ENCODE data around the gene VASN.

Gene VASN

DNA sequence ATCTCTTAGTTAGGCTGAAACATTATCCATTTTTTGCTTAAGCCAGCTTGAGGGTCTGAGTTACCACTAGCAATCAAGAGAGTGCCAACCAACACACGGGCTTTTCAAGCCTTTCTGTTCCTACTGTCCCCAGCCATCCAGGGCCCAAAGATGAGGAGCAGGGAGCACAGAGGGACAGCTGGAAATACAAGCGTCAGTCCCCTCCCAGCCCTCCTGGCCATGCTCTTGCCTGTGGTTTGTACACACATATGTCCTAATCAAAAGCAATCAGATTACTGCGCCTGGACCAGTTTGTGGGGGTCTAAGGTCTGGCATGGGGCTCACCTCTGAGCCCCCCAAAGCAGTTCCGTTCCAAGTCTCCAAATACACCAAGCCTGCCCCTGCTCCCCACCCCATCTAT, 41.2 kb downstream of the VASN start:
- Histone ChIP-seq H3K4me2 (ENCODE audit: insufficient read depth, low read length, poor library complexity, severe bottlenecking) (no peak overlapping the region), H3K9ac (ENCODE audit: low read depth, low read length, poor library complexity) (no peak overlapping the region), H3K4me1 (ENCODE audit: control insufficient read depth in 2 of 2, insufficient read depth in 1 of 2, low read depth in 1 of 2, low read length in 2 of 2) (peaks cover 8 to 16% of the 10 kb centered on the region in 2 donors), H3K14ac (ENCODE audit: low read length) (no peak overlapping the region), H3K23ac (ENCODE audit: low read depth, low read length, poor library complexity) (no peak overlapping the region), H2BK15ac (ENCODE audit: low read length) (no peak overlapping the region), H4K8ac (ENCODE audit: low read depth, low read length) (no peak overlapping the region), H2AFZ (ENCODE audit: low read length) (no peak overlapping the region), H3K79me1 (ENCODE audit: low read depth, low read length) (peaks cover 2% of the 10 kb centered on the region), H3K27ac (replicated peaks; ENCODE audit: low read length) (no peak overlapping the region), H2BK120ac (ENCODE audit: low read depth, low read length) (no peak overlapping the region), H2BK12ac (ENCODE audit: low read length) (no peak overlapping the region), H4K91ac (ENCODE audit: low read depth, low read length, poor library complexity) (no peak overlapping the region), H2BK5ac (ENCODE audit: low read length) (no peak overlapping the region), H3K27me3 (ENCODE audit: control insufficient read depth in 3 of 3, insufficient read depth in 3 of 3, low read depth in 1 of 3, low read length in 3 of 3) (peaks cover 0 to 6% (median 0%) of the 10 kb centered on the region in 3 experiments), H3K4ac (ENCODE audit: low read length) (no peak overlapping the region), H3K9me3 (replicated peaks in 1 of 2; ENCODE audit: control insufficient read depth in 2 of 2, insufficient read depth in 1 of 2, low read depth in 1 of 2, low read length in 2 of 2) (no peaks in the 10 kb centered on the region), H3K36me3 (replicated peaks in 1 of 2; ENCODE audit: control insufficient read depth in 2 of 2, insufficient read depth in 2 of 2, low read length in 2 of 2) (peaks cover 3 to 12% of the 10 kb centered on the region in 2 donors), H3K4me3 (ENCODE audit: low read length in 2 of 2) (no peak overlapping the region), H2AK5ac (ENCODE audit: low read depth, low read length) (no peak overlapping the region), H3K18ac (ENCODE audit: low read length) (no peak overlapping the region)
- no CpG with 5 or more reads among the region's 4 CpGs for whole genome bisulfite sequencing, 2 donors (ENCODE audit: extremely low coverage in 2 of 2, insufficient read length in 2 of 2, insufficient replicate concordance in 1 of 2)
- DNase-seq (ENCODE audit: low spot score) = no peak

DNA sequence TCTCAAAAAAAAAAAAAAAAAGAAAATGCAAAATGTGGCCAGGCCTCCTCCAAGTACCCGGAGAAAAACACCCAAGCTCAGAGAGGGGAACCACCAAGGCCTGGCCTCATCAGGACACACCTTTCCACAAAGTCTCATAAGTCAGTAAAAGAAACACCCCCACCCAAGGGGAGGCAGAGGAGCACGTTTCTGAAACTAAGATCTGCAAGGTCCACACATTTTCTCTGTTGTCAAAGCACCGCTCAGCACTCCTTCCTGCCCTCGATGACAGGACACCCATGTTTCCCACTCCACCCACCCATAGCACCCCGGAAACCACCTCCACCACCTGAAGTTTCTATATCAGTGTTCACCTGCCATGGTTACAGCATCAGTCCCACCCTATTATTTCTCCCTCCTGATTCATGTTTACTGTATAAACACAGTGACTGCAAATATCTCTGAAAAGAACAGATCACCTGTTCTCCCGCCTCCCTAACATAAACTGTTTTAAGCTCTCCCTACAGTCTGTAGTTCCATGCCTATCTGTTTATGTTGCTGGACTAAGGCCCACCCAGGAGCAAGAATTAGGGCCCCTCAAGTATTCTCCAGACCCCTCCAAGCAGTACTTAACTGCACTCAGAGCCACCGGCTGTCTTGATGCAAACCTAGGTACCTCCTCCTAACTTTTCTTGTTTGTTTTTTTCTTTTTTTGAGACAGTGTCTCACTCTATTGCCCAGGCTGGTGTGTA, 42.7 kb downstream of the VASN start:
- WGBS, 2 donors (ENCODE audit: extremely low coverage in 2 of 2, insufficient read length in 2 of 2, insufficient replicate concordance in 1 of 2) = no CpG with 5 or more reads among the region's 7 CpGs

GRCh38 chr16:4415538-4416199, 44.0 kb downstream of the VASN start:
- peaks cover 8 to 16% of the 10 kb centered on the region in 2 donors for H3K4me1 ChIP-seq (ENCODE audit: control insufficient read depth in 2 of 2, insufficient read depth in 1 of 2, low read depth in 1 of 2, low read length in 2 of 2)
- no peak overlapping the region for H2BK15ac ChIP-seq (ENCODE audit: low read length)
- peak overlapping the region; percentile 24 for H2BK5ac ChIP-seq (ENCODE audit: low read length)
- peak overlapping the region; percentile 38 for H3K14ac ChIP-seq (ENCODE audit: low read length)
- peak overlapping the region; percentile 92 for H2AFZ ChIP-seq (ENCODE audit: low read length)
- no peaks in the 10 kb centered on the region for H3K79me1 ChIP-seq (ENCODE audit: low read depth, low read length)
- peak overlapping the region; percentile 43 for H4K8ac ChIP-seq (ENCODE audit: low read depth, low read length)
- peak overlapping the region; percentile 83 to 85 for H3K4me3 ChIP-seq (ENCODE audit: low read length in 2 of 2)
- H2AK5ac ChIP-seq (ENCODE audit: low read depth, low read length) = no peak overlapping the region
- H2BK120ac ChIP-seq (ENCODE audit: low read depth, low read length) = no peak overlapping the region
- H2BK12ac ChIP-seq (ENCODE audit: low read length) = no peak overlapping the region
- peak overlapping the region; percentile 87 for H3K4me2 ChIP-seq (ENCODE audit: insufficient read depth, low read length, poor library complexity, severe bottlenecking)
- no peak overlapping the region for H3K4ac ChIP-seq (ENCODE audit: low read length)
- H3K9ac ChIP-seq (ENCODE audit: low read depth, low read length, poor library complexity) = peak overlapping the region; percentile 44
- H3K23ac ChIP-seq (ENCODE audit: low read depth, low read length, poor library complexity) = peak overlapping the region; percentile 93
- peaks cover 0 to 6% (median 0%) of the 10 kb centered on the region in 3 experiments for H3K27me3 ChIP-seq (ENCODE audit: control insufficient read depth in 3 of 3, insufficient read depth in 3 of 3, low read depth in 1 of 3, low read length in 3 of 3)
- peaks cover 3 to 11% of the 10 kb centered on the region in 2 donors for H3K36me3 ChIP-seq (replicated peaks in 1 of 2; ENCODE audit: control insufficient read depth in 2 of 2, insufficient read depth in 2 of 2, low read length in 2 of 2)
- H4K91ac ChIP-seq (ENCODE audit: low read depth, low read length, poor library complexity) = no peak overlapping the region
- DNase-seq (ENCODE audit: low spot score) = no peak
- peak overlapping the region; percentile 85 for H3K18ac ChIP-seq (ENCODE audit: low read length)
- H3K9me3 ChIP-seq (replicated peaks in 1 of 2; ENCODE audit: control insufficient read depth in 2 of 2, insufficient read depth in 1 of 2, low read depth in 1 of 2, low read length in 2 of 2) = no peaks in the 10 kb centered on the region
- no peak overlapping the region for H3K27ac ChIP-seq (replicated peaks; ENCODE audit: low read length)
- WGBS, 2 donors (ENCODE audit: extremely low coverage in 2 of 2, insufficient read length in 2 of 2, insufficient replicate concordance in 1 of 2) = no CpG with 5 or more reads among the region's 44 CpGs

More for the DNA sequence above, 42.7 kb downstream of the VASN start:
- Histone ChIP-seq H3K4me1 (ENCODE audit: control insufficient read depth in 2 of 2, insufficient read depth in 1 of 2, low read depth in 1 of 2, low read length in 2 of 2) (peaks cover 8 to 16% of the 10 kb centered on the region in 2 donors), H2BK5ac (ENCODE audit: low read length) (no peak overlapping the region), H3K4me3 (ENCODE audit: low read length in 2 of 2) (no peak overlapping the region), H3K27ac (replicated peaks; ENCODE audit: low read length) (no peak overlapping the region), H3K4me2 (ENCODE audit: insufficient read depth, low read length, poor library complexity, severe bottlenecking) (no peak overlapping the region), H3K27me3 (ENCODE audit: control insufficient read depth in 3 of 3, insufficient read depth in 3 of 3, low read depth in 1 of 3, low read length in 3 of 3) (peaks cover 0 to 6% (median 0%) of the 10 kb centered on the region in 3 experiments), H4K91ac (ENCODE audit: low read depth, low read length, poor library complexity) (no peak overlapping the region), H2BK120ac (ENCODE audit: low read depth, low read length) (no peak overlapping the region), H2BK12ac (ENCODE audit: low read length) (no peak overlapping the region), H3K79me1 (ENCODE audit: low read depth, low read length) (peaks cover 2% of the 10 kb centered on the region), H2BK15ac (ENCODE audit: low read length) (no peak overlapping the region), H3K18ac (ENCODE audit: low read length) (no peak overlapping the region), H2AFZ (ENCODE audit: low read length) (no peak overlapping the region), H3K36me3 (replicated peaks in 1 of 2; ENCODE audit: control insufficient read depth in 2 of 2, insufficient read depth in 2 of 2, low read length in 2 of 2) (peaks cover 3 to 11% of the 10 kb centered on the region in 2 donors), H3K4ac (ENCODE audit: low read length) (no peak overlapping the region), H4K8ac (ENCODE audit: low read depth, low read length) (no peak overlapping the region), H3K9me3 (replicated peaks in 1 of 2; ENCODE audit: control insufficient read depth in 2 of 2, insufficient read depth in 1 of 2, low read depth in 1 of 2, low read length in 2 of 2) (no peaks in the 10 kb centered on the region), H2AK5ac (ENCODE audit: low read depth, low read length) (no peak overlapping the region), H3K23ac (ENCODE audit: low read depth, low read length, poor library complexity) (no peak overlapping the region), H3K14ac (ENCODE audit: low read length) (no peak overlapping the region), H3K9ac (ENCODE audit: low read depth, low read length, poor library complexity) (no peak overlapping the region)
- DNase-seq (ENCODE audit: low spot score) = no peak
